HCEC 1CT (cell line): ENCODE results near the gene C6orf52.
"Not testable (repeated sequence)": the region's sequence is repeated elsewhere in the genome, so short reads cannot be mapped to it uniquely, and the experiment has no call there.

Experiments
- DNase-seq: peaks from one replicate; pipeline ENCODE4 v3.0.0-alpha.2; 2017

The C6orf52 gene

DNA sequence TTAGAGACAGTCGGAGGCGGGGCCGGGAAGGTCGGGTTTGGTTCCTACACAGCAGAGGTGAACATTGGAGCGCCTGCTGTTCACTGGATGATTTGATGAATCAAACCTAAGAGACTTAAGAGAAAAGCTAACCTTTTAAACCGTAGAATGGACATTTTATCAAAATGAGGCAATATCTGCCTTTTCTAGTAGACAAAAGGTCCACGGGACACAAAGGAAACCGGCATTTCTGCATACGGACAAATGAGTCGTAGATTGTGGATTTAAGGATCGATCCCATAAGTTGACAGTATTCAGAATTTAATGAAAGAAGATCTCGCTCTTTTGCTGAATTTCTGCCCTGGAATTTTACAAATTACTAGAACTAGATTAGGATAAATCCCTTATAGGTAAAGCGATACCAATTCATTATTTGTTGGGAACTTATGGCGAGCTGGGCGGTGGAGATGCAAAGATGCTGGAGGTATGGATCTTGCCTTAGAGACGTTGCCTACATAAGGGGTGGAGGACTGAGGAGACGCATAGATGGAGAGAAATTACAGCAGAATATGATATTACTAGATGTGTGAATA, 756 bp upstream of the C6orf52 start:
- no peak for DNase-seq

DNA sequence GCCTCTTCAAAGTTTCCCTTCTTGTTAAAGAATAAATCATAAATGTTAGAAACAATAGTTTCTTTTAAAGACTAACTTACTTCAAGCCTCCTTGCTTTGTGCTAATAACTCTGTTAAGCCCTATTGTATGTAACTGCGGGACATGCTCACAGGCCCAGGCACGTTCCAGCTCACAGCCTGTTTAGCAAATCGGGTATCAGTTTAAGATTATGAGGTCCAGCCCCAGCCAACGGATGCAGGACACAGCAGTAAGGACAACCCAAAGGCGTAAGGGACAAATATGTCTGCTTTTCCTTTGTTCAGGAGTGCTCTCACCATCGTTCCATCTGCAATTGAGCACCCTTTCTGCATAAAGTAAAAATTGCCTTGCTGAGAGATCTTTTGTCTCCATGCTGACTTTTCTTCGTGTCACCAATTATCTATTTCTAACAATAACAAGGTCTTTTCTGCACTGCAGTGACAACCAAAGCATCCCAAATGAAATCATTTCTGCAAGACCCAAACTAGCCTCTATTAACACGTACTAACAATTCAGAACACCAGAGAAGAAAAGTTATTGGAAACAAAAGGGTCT, 1.4 kb downstream of the C6orf52 start:
- DNase-seq, result no peak

- DNase-seq, result no peak
These were observed 3.6 kb downstream of the C6orf52 start for GRCh38 chr6:10690651-10691445.

GRCh38 chr6:10687582-10687981, 6.8 kb downstream of the C6orf52 start:
- no peak for DNase-seq

GRCh38 chr6:10686901-10687300, 7.5 kb downstream of the C6orf52 start:
- no peak for DNase-seq

DNA sequence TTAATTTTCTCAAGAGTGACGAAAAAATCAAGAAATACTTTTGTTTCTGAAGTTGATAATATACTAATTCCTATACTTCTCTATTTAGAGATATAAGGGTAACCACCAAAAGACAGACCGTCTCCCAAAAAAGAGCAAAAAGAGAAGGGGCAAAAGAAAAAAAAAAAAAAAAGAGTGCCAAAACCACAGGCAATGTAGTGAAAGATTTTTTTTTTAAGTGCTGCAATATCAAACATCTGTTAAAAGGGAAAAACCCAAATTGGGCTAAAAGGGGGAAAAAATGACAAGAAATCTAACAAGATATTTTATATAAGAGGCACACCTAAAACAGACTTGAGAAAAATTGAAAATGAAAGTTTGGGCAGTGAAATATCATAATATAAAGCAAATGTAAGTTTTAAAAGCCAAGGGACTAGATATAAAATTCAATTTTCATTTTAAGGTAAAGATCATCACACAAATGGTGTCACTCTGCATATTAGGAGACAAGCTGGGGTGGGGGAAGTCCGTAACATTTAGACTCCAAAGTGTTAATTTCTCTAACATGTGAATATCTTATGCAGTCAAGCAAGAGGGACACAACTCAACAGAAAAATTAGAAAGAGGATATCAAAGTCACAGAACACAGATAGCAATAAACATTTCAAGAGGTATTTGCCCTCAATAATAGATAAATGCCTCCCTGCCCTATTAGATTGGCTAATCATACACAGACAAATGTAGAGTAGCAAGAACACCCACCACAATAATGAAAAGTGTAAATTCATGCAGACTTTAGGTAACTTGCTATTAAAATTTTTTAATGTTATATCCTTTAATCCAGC, 9.1 kb downstream of the C6orf52 start:
- DNase-seq, result no peak

GRCh38 chr6:10684618-10685017, 9.8 kb downstream of the C6orf52 start:
- DNase-seq, result no peak

DNA sequence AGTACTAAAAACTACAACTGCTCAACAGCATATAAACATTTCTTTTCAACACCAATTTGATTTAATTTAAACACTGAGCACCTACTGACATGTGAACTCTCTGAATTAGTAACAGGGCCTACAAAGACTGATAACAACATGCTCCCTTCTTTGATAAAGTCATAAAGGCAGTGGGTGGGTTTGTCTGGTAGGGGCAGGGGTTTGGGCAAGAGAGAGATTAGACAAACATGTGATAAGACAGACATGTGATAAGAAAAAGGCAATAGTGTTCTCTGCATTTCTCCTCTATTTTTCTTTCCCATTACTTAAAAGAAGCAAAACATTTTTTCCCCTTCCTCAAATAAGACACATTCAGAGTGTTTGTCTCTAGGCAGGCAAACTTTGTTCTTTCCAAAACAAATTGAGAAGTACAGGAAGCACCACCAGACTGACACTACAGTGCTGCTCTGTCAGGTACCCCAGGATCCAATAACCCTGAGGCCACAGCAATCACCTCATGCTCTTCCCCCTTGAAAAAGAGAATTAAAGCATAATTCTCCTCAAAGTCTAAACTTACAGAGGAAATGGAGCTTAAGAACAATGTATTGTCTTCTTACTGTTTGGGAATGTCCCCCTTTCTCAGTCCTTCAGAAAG, 11.9 kb downstream of the C6orf52 start:
- no peak for DNase-seq

DNA sequence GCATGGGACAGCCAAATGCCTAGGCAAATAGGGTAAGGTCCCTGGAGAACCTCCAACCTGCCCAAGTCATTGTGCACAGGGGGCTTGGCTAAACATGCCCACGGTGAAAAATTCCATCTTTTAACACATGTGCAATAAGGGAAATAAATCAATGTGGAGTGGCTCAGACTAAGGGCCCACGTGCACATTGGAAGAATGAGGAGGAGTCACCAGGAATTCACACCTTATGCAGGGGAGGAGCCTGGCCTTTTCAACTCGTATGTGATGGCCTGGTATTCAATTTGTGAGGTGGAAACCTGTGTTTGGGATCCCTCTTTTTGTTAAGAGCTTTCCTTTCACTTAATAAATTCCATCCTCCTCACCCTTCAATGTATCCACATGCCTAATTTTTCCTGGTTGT, 12.6 kb downstream of the C6orf52 start:
- no peak for DNase-seq

DNA sequence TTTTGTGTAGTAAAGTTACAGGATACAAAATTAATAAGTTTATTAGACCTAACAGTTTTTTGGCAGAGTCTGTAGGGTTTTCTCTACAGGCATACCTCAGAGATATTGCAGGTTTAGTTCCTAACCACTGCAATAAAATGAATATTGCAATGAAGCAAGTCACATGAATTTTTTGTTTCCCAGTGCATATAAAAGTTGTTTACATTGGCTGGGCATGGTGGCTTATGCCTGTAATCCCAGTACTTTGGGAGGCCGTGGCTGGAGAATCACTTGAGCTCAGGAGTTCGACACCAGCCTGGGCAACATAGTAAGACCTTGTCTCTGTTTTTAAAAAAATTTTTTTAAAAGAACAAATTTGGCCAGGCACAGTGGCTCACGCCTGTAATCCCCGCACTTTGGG, 16.0 kb downstream of the C6orf52 start:
- DNase-seq, result no peak

DNA sequence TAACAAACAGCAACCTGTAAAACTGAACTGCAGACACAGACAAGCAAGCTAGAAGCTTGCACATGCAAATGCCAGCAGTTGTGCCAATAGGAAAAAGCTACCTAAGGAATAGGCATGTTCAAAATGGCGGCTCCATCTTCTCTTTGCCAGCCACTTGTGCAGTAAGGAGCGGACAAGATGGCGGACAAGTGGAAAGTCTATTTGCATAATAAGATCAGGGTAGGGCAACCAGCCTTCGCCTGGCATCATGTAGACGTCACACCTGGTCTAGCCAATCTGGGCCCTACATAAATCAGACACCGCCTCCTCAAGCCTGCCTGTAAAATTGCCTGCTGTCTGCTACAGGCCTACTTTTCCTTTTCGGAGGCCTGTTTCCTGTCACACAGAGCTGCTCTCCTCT, 18.0 kb downstream of the C6orf52 start:
- no peak for DNase-seq

GRCh38 chr6:10668126-10668917, 26.1 kb downstream of the C6orf52 start:
- DNase-seq, result no peak

- DNase-seq, result not testable (repeated sequence)
These were observed 28.8 kb downstream of the C6orf52 start for GRCh38 chr6:10665595-10665994.

GRCh38 chr6:10662742-10663141, 31.7 kb downstream of the C6orf52 start:
- no peak for DNase-seq

- DNase-seq, result no peak
These were observed 32.2 kb downstream of the C6orf52 start for GRCh38 chr6:10662207-10662606.

DNA sequence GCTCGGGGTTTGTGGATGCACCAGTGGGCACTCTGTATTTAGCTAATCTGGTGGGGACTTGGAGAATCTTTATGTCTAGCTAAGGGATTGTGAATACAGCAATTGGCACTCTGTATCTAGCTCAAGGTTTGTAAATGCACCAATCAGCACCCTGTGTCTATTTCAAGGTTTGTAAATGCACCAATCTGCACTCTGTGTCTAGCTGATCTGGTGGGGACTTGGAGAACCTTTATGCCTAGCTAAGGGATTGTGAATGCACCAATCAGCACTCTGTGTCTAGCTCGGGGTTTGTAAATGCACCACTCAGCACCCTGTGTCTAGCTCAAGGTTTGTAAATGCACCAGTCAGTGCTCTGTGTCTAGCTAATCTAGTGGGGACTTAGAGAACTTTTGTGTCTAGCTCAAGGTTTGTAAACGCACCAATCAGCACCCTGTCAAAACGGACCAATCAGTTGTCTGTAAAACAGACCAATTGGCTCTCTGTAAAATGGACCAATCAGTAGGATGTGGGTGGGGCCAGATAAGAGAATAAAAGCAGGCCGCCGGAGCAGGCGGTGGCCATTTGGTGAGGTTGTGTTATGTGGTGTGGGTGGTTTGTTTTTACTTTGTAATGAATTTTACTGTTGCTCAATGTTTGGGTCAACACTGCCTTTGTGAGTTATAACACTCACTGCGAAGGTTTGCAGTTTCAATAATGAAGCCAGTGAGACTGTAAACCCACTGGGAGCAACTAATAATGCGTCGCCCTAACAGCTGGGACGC, 33.8 kb downstream of the C6orf52 start:
- DNase-seq, result not testable (repeated sequence)

GRCh38 chr6:10659699-10660348, 34.6 kb downstream of the C6orf52 start:
- DNase-seq, result no peak

- DNase-seq, result no peak
These were observed 35.3 kb downstream of the C6orf52 start for GRCh38 chr6:10658910-10659698.

DNA sequence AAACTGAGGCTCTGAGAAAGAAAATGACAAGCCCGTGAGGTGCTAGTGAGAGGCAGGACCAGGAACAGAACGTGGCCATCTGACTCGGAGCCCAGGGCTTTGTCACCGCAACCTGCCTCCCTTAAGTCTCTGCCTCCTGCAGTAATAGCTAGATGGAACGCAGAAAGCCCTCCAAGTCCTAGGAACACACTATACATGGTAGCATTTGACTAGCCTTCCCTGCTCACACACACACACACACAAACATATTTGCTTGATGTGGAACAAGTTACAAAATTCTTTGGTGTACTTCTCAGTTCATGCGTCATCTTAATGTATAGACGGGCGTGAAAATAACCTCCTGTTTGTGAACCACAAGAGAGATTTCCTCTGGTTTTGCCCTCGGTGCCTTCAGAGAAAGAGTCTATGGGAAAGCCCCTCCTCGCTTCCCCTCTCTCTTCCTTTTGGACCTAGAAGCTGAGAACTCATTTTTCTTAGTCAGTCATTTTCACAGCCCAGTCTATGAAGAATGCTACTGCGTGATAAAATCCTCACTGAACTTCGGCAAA, 38.8 kb downstream of the C6orf52 start:
- DNase-seq, result no peak

DNA sequence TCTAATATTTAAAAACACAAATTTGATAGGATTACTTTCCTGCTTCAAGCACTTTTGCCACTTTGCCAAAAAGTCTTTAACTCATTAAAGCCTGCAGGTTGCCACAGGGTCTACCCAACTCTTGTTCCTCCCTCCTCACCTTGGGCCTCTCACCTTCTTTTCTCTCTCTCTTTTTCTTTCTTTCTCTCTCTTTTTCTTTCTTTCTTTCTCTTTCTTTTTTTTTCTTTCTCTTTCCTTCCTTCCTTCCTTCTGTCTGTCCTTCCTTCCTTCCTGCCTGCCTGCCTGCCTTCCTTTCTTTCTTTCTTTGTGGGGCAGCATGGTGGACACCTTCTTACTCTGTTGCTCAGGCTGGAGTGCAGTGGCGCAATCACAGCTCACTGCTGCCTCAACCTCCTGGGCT, 50.2 kb downstream of the C6orf52 start:
- no peak for DNase-seq
